Hepatocyte (in vitro differentiated cells): ENCODE data around the gene FHOD3. TPM values are rescaled to one million over a fixed set of nuclear protein-coding genes. Genes with fewer than 3 reads are reported as not detected.
A peak's percentile ranks its signal among the peaks of the same experiment; 100 is the strongest.

Experiments
- DNase-seq: peaks from one replicate; pipeline ENCODE4 v3.0.0-alpha.2; 2016; ENCODE audit warnings: low spot score
- H2AFZ ChIP-seq: fragments of 200-600 bp; sonication (generic); 2 replicates; pipeline ENCODE4 v1.6.0; 2016; ENCODE audit warnings: antibody characterized with exemption, mild to moderate bottlenecking
- H3K27ac ChIP-seq: fragments of 200-600 bp; sonication (generic); 2 replicates; pipeline ENCODE4 v1.5.1; 2016; ENCODE audit warnings: mild to moderate bottlenecking
- H3K27me3 ChIP-seq: fragments of 200-600 bp; sonication (generic); 2 replicates; pipeline ENCODE4 v1.6.1; 2016
- H3K36me3 ChIP-seq: fragments of 200-600 bp; sonication (generic); replicated peaks from 2 replicates; pipeline ENCODE4 v1.5.1; 2016; ENCODE audit warnings: low read depth; ENCODE audit not compliant: insufficient read depth
- H3K4me1 ChIP-seq: fragments of 200-600 bp; sonication (generic); 2 replicates; pipeline ENCODE4 v1.5.1; 2016; ENCODE audit warnings: mild to moderate bottlenecking, moderate library complexity; ENCODE audit not compliant: insufficient read depth
- H3K4me2 ChIP-seq: fragments of 200-600 bp; sonication (generic); 2 replicates; pipeline ENCODE4 v1.6.0; 2016
- H3K4me3 ChIP-seq: fragments of 200-600 bp; sonication (generic); 2 replicates; pipeline ENCODE4 v1.5.1; 2016; ENCODE audit warnings: mild to moderate bottlenecking
- H3K79me2 ChIP-seq: fragments of 200-600 bp; sonication (generic); 2 replicates; pipeline ENCODE4 v1.6.0; 2017; ENCODE audit warnings: mild to moderate bottlenecking
- H3K9me2 ChIP-seq: fragments of 200-600 bp; sonication (generic); replicated peaks from 2 replicates; pipeline ENCODE4 v1.6.0; 2017; ENCODE audit warnings: mild to moderate bottlenecking; ENCODE audit not compliant: insufficient read depth
- H3K9me3 ChIP-seq: fragments of 200-600 bp; sonication (generic); 2 replicates; pipeline ENCODE4 v1.5.1; 2016; ENCODE audit warnings: low read depth, mild to moderate bottlenecking
- H4K20me1 ChIP-seq: fragments of 200-600 bp; sonication (generic); 2 replicates; pipeline ENCODE4 v1.6.0; 2016; ENCODE audit warnings: mild to moderate bottlenecking; ENCODE audit not compliant: insufficient read depth, poor library complexity, severe bottlenecking
- EZH2 ChIP-seq: fragments of 200-600 bp; sonication (generic); IDR thresholded peaks from 2 replicates; pipeline ENCODE4 v1.6.1; 2016; ENCODE audit warnings: antibody characterized with exemption, mild to moderate bottlenecking, borderline replicate concordance
- EZH2phosphoT487 ChIP-seq: fragments of 200-600 bp; sonication (generic); IDR thresholded peaks from one replicate; pipeline ENCODE4 v1.6.1; 2018; ENCODE audit warnings: antibody characterized with exemption, mild to moderate bottlenecking, low read depth, moderate library complexity; ENCODE audit not compliant: unreplicated experiment, severe bottlenecking
- WGBS: methylation state at CpG from one replicate; pipeline ENCODE4 v1.1.6; 2016; ENCODE audit warnings: low lambda C conversion rate; ENCODE audit errors: missing lambda C conversion rate; 5-methylcytosine and 5-hydroxymethylcytosine counted together
- polyA plus RNA-seq: library from polyadenylated mRNA; unstranded; fragments of >200 nt; fragmentation: Nextera tagmentation; extraction: Ambion mirVana; gene quantifications from 2 replicates; pipeline ENCODE4 v1.2.1, GENCODE V29; 2016
- total RNA-seq: library from RNA; depleted of rRNA; stranded (reverse); fragments of >200 nt; gene quantifications from 2 replicates; pipeline ENCODE4 v1.2.3, GENCODE V29; 2014
- TF ChIP-seq, protein P1 (sequence below): fragments of 200-600 bp; sonication (generic); IDR thresholded peaks from 2 replicates; pipeline ENCODE4 v1.5.1; 2016; ENCODE audit warnings: antibody characterized with exemption, mild to moderate bottlenecking; ENCODE audit not compliant: poor library complexity

Gene FHOD3
- total and polyA plus RNA-seq, 2 experiments from 2014 or later: 1.7 to 2.7 TPM

DNA sequence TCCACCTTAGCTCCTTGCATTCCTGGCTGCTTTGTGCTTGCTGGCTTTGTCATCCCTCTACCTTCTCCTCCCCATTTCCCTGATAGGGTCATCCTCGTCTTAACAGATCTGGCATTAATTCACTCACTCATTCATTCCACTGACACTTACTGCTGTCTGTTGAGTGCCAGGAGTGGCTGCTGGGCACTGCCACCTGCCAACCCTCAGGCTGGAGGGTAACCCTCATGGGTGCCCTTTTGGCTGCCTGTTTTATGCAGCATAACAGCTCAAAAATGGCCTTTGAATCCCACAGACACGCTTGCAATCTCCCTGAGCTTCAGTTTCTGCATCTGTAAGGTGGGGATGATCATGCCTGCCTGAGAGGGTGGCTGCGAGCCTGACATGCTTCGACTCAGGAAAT, 25.2 kb downstream of the FHOD3 start:
- no peaks in the 10 kb centered on the region for H4K20me1 ChIP-seq
- H3K79me2 ChIP-seq: no peaks in the 10 kb centered on the region
- DNase-seq: peak; percentile 1
- H3K9me2 ChIP-seq: no peaks in the 10 kb centered on the region
- no peaks in the 10 kb centered on the region for H3K4me1 ChIP-seq
- no peaks in the 10 kb centered on the region for H3K27me3 ChIP-seq
- H2AFZ ChIP-seq: no peak overlapping the region
- TF ChIP-seq, protein P1, sequence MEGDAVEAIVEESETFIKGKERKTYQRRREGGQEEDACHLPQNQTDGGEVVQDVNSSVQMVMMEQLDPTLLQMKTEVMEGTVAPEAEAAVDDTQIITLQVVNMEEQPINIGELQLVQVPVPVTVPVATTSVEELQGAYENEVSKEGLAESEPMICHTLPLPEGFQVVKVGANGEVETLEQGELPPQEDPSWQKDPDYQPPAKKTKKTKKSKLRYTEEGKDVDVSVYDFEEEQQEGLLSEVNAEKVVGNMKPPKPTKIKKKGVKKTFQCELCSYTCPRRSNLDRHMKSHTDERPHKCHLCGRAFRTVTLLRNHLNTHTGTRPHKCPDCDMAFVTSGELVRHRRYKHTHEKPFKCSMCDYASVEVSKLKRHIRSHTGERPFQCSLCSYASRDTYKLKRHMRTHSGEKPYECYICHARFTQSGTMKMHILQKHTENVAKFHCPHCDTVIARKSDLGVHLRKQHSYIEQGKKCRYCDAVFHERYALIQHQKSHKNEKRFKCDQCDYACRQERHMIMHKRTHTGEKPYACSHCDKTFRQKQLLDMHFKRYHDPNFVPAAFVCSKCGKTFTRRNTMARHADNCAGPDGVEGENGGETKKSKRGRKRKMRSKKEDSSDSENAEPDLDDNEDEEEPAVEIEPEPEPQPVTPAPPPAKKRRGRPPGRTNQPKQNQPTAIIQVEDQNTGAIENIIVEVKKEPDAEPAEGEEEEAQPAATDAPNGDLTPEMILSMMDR: no peak
- TF ChIP-seq EZH2phosphoT487: no peak
- no peak for TF ChIP-seq EZH2
- 94% methylated on average over 4 of the region's 4 CpGs for WGBS
- no peak overlapping the region for H3K4me2 ChIP-seq
- peaks cover 2% of the 10 kb centered on the region for H3K36me3 ChIP-seq
- no peak overlapping the region for H3K4me3 ChIP-seq
- H3K27ac ChIP-seq: no peak overlapping the region
- peaks cover 5% of the 10 kb centered on the region for H3K9me3 ChIP-seq

DNA sequence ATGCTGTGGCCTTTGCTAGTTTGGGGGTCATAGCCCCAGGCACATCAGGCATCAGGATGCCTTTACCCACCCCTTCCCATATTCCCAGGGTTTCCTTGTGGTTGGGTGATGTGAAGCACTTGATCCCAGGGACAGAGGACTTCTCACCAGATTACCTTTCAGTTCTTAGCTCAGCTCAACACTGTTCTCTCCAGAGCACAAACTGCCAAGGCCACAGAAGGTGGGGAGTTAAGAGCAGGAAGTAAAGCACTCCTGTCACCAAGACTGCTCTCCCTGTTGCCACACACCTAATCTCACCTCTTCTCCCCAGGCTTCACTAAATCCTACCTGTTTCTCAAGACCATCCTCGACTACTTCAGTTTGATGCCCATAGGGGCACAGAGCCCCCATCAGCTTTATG, 25.9 kb downstream of the FHOD3 start:
- Histone ChIP-seq H3K9me3 (peaks cover 5% of the 10 kb centered on the region), H3K79me2 (no peaks in the 10 kb centered on the region), H3K36me3 (peaks cover 2% of the 10 kb centered on the region), H3K9me2 (no peaks in the 10 kb centered on the region), H3K27me3 (no peaks in the 10 kb centered on the region), H3K27ac (no peak overlapping the region), H3K4me3 (no peak overlapping the region), H3K4me2 (no peak overlapping the region), H2AFZ (no peak overlapping the region), H3K4me1 (no peaks in the 10 kb centered on the region), H4K20me1 (no peaks in the 10 kb centered on the region)
- WGBS: 78% methylated on average over 1 of the region's 1 CpG
- no peak for DNase-seq
- TF ChIP-seq, protein P1: no peak
- TF ChIP-seq EZH2phosphoT487 (no peak), EZH2 (no peak)

DNA sequence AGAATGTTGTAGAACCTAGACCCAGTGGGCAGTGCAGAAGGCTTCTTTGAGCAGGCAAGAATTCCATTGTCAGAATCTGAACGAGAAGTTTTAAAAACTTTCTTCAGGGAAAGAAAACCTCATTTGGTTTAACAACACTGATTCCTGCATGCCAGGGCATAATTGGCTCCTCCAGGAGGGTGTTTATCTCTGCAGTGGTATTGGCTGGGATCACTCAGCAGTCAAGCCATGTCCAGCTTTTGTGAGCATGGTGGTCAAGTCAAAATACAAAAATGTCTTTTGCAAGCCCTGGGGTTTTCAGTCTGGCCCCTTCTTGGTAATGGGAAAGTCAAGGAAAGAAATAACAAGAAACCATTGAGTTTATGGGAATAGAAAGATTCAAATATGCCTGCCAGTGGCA, 28.3 kb downstream of the FHOD3 start:
- TF ChIP-seq EZH2phosphoT487 (no peak), EZH2 (no peak)
- TF ChIP-seq, protein P1: no peak
- Histone ChIP-seq H3K27me3 (no peaks in the 10 kb centered on the region), H3K4me1 (no peaks in the 10 kb centered on the region), H2AFZ (no peak overlapping the region), H3K4me2 (no peak overlapping the region), H3K9me2 (no peaks in the 10 kb centered on the region), H3K27ac (no peak overlapping the region), H3K9me3 (no peaks in the 10 kb centered on the region), H3K36me3 (peaks cover 2% of the 10 kb centered on the region), H3K79me2 (no peaks in the 10 kb centered on the region), H3K4me3 (no peak overlapping the region), H4K20me1 (no peaks in the 10 kb centered on the region)
- WGBS: 50% methylated on average over 1 of the region's 1 CpG
- no peak for DNase-seq

DNA sequence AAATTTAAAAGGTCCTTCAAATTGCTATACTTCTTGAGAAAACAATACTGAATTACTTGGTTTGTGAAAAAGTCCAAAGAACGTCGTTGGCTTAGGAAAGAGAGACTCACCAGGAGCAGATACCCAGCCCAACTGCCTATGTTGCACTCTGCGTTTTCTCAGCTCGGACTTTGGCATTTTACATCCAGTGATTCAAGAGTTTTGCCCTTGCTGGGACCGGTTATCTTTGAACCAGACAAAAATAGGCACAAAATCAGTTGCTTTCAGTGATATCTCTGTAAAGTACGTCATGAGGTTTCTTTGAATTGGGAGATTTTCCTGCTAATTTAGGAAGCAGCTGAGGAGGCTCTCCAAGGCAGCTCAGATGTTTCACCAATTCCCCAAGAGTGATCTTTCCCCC, 29.3 kb downstream of the FHOD3 start:
- Histone ChIP-seq H2AFZ (no peak overlapping the region), H3K36me3 (peaks cover 2% of the 10 kb centered on the region), H3K4me3 (no peak overlapping the region), H3K4me2 (no peak overlapping the region), H3K4me1 (peaks cover 4% of the 10 kb centered on the region), H3K79me2 (no peaks in the 10 kb centered on the region), H3K9me2 (no peaks in the 10 kb centered on the region), H3K9me3 (no peaks in the 10 kb centered on the region), H3K27ac (no peak overlapping the region), H4K20me1 (no peaks in the 10 kb centered on the region), H3K27me3 (no peaks in the 10 kb centered on the region)
- WGBS: 84% methylated on average over 6 of the region's 6 CpGs
- TF ChIP-seq EZH2: no peak
- TF ChIP-seq, protein P1: no peak
- no peak for TF ChIP-seq EZH2phosphoT487
- no peak for DNase-seq
